Effector memory CD4-positive, alpha-beta T cell (primary cell): Measurements from ENCODE around the gene WASF3.

Source experiments
- DNase-seq, 3 donors: peaks; one replicate each; pipeline ENCODE4 v3.0.0-alpha.2; 2020
- H3K27ac ChIP-seq: 2 replicates; pipeline ENCODE4 v1.7.0; 2013; ENCODE audit warnings: mild to moderate bottlenecking, low read length, moderate library complexity; ENCODE audit not compliant: insufficient read depth, poor library complexity, severe bottlenecking
- H3K27me3 ChIP-seq: replicated peaks from 2 replicates; pipeline ENCODE4 v1.7.0; 2013; ENCODE audit warnings: mild to moderate bottlenecking, low read length; ENCODE audit not compliant: insufficient read depth, control insufficient read depth, poor library complexity, severe bottlenecking
- H3K36me3 ChIP-seq: 2 replicates; pipeline ENCODE4 v1.7.0; 2013; ENCODE audit warnings: mild to moderate bottlenecking, low read length, moderate library complexity; ENCODE audit not compliant: control insufficient read depth, insufficient read depth
- H3K4me1 ChIP-seq: 2 replicates; pipeline ENCODE4 v1.7.0; 2013; ENCODE audit warnings: low read length, mild to moderate bottlenecking; ENCODE audit not compliant: control insufficient read depth, insufficient read depth, poor library complexity, severe bottlenecking
- H3K4me3 ChIP-seq: 2 replicates; pipeline ENCODE4 v1.7.0; 2013; ENCODE audit warnings: low read length, low read depth, mild to moderate bottlenecking; ENCODE audit not compliant: insufficient read depth, poor library complexity, severe bottlenecking
- H3K9me3 ChIP-seq: 2 replicates; pipeline ENCODE4 v1.7.0; 2013; ENCODE audit warnings: mild to moderate bottlenecking, low read length, moderate library complexity; ENCODE audit not compliant: control insufficient read depth

Gene WASF3

DNA sequence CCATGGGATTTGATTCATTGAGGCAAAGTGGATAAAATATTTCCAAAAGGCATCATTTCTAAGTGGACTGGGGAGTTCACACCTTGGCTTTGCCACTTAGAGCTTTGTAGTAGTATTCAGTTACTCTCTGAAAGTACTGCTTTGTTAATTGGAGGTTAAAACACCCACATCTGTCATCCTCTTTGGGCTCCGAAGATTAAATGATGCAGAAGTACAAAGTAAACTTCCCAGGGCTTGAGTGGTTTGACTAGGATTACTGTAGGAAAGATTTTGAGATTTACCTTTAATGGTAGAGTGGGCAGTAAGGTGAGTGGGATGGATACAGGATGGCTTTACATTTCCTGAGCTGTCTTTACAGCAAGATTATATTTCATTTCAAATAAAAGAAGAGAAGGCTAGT, 42.4 kb downstream of the WASF3 start:
- H3K36me3 ChIP-seq, result no peaks in the 10 kb centered on the region
- H3K4me1 ChIP-seq, result no peaks in the 10 kb centered on the region

DNA sequence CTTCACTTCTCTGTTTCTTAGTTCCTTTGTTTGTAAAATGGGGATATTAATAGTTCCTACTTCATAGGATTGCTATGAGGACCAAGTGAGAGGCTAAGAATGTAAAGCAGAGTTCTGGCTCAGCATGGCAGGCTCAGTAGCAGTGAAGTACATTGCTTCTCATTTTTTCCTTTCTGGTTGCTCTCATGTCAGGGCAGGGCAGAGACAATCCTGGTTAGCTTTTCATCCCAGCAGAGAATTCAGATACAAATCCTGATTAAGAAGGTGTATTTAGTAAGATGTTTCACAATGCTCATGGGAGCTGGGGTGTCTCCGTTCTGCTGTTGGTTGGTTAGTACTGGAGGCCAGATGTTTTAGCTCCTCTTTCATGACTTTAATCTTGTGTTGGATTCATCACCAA, 42.9 kb downstream of the WASF3 start:
- Histone ChIP-seq H3K27me3 (no peaks in the 10 kb centered on the region), H3K4me3 (no peak overlapping the region), H3K9me3 (no peaks in the 10 kb centered on the region), H3K27ac (no peak overlapping the region), H3K36me3 (no peaks in the 10 kb centered on the region), H3K4me1 (no peaks in the 10 kb centered on the region)
- no peak for DNase-seq

More for the DNA sequence above, 42.4 kb downstream of the WASF3 start:
- Histone ChIP-seq H3K27me3 (no peaks in the 10 kb centered on the region), H3K4me3 (no peak overlapping the region), H3K9me3 (no peaks in the 10 kb centered on the region), H3K27ac (no peak overlapping the region)
- no peak for DNase-seq

DNA sequence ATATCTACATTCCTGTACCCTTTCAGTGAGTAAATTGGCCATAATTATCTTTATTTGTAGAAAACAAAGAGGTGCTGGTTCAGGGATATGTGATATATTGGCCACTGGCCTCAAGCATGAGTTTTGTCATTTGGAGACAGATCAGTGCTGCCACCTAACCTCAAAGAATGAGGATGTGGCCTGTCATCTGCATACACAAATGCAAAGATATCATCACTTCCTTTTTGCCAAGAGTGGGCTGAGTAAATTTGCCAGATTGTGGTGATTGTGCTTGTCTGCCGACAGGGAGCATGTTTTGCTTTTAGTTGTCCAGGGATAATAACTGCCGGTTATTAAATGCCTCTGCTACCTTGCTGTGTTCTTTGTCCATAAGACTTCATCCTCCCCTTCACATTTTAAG, 44.2 kb downstream of the WASF3 start:
- Histone ChIP-seq H3K27ac (no peak overlapping the region), H3K4me3 (no peak overlapping the region), H3K9me3 (no peaks in the 10 kb centered on the region), H3K4me1 (no peaks in the 10 kb centered on the region), H3K36me3 (no peaks in the 10 kb centered on the region), H3K27me3 (no peaks in the 10 kb centered on the region)
- DNase-seq, result no peak

DNA sequence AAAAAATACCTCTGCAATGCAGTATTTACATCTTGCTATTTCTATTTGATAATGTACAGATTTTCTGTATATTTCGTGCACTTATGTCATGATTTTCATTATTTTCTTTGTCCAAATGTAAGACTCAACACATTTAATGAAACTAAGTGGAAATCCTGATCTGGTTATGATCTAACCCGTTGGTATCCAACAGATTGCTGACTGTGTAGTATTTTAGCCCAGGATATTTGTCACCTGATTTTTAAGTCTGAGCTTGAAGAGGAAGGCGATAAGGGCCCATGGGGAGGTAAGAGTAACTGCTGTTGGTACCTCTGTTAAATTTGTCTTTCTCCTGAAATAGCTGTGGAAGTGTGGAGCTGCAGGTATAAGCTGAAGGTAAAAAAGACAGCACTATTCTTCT, 45.3 kb downstream of the WASF3 start:
- DNase-seq, result no peak
- no peak overlapping the region for H3K27ac ChIP-seq
- no peaks in the 10 kb centered on the region for H3K4me1 ChIP-seq
- no peaks in the 10 kb centered on the region for H3K27me3 ChIP-seq
- no peak overlapping the region for H3K4me3 ChIP-seq
- no peaks in the 10 kb centered on the region for H3K36me3 ChIP-seq
- no peaks in the 10 kb centered on the region for H3K9me3 ChIP-seq

DNA sequence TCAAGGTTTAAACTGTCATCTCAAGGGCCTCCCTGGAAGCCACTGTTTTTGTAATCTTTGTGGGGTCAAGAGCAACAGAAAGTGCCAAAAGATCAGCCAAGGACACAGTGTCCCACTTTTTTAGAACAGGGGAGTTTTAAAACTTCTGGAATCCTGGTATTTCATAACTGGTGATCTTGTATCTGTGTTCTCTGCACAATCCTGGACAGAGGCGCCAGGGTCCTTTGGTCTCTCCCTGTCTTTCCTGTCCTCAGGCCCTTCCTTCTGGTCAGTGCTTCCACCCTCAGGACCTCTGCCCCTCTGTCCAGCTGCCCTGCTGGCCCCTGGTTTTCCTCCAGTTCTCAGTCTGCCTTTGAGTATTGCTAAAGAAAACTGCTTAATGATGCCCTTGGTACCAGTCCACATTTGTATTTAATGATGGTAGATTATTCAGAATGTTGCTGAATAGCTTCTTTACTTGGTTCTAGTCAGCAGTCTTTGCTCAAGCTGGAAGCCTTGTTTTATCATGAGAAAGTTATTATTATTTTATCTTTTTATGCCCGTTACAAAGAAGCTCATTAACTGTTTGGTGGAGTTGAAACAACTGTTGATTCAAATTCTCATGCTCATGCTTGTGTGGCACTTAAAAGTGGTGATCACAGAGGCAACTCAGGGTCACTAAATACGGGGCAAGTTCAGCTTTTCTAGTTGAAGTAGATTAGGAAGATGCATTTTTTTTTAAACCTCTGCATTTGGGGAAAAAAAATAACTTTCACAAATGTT, 47.5 kb downstream of the WASF3 start:
- H3K36me3 ChIP-seq, result no peaks in the 10 kb centered on the region
- no peaks in the 10 kb centered on the region for H3K27me3 ChIP-seq

DNA sequence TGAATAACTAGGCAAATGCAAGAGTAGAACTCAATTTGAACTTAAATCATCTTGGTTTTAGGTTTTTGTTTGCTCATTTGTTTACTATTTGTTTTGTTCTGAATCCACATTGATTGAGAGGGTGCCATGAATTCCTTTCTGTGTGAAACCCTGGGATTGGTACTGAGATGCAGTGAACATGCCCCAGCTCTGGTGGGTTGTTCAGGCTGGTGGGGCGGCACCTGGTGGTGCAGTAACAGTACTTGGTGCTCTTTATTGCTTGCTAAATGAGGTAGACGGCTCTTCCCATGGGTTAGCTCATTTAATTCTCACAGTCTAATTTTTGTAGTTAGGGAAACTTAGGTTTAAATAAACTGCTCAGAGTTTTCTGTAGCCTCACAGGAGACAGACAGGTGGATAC, 48.4 kb downstream of the WASF3 start:
- Histone ChIP-seq H3K9me3 (no peaks in the 10 kb centered on the region), H3K4me1 (no peaks in the 10 kb centered on the region)

More for the DNA sequence above, 47.5 kb downstream of the WASF3 start:
- Histone ChIP-seq H3K4me3 (no peak overlapping the region), H3K4me1 (no peaks in the 10 kb centered on the region), H3K27ac (no peak overlapping the region), H3K9me3 (no peaks in the 10 kb centered on the region)
- no peak for DNase-seq

DNA sequence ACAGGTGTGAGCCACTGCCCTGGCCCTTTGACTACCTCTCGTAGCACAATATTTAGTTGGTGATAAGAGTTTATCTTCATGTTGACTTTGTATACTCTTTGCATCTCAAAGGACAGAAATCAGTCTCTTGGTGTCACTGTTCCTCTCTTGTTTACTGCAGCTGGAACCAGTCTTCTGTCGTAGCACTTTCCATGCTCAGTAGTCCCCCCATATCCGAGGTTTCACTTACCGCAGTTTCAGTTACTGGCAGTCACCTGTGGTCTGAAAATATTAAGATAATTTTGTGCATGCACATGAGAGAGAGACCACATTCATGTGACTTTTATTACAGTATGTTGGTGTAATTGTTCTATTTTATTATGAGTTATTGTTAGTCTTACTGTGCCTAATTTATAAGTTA, 49.1 kb downstream of the WASF3 start:
- Histone ChIP-seq H3K9me3 (no peaks in the 10 kb centered on the region), H3K4me1 (no peaks in the 10 kb centered on the region), H3K27me3 (no peaks in the 10 kb centered on the region), H3K4me3 (no peak overlapping the region), H3K36me3 (no peaks in the 10 kb centered on the region), H3K27ac (no peak overlapping the region)
- no peak for DNase-seq

More for the DNA sequence above, 48.4 kb downstream of the WASF3 start:
- Histone ChIP-seq H3K36me3 (no peaks in the 10 kb centered on the region), H3K4me3 (no peak overlapping the region), H3K27ac (no peak overlapping the region), H3K27me3 (no peaks in the 10 kb centered on the region)
- no peak for DNase-seq

DNA sequence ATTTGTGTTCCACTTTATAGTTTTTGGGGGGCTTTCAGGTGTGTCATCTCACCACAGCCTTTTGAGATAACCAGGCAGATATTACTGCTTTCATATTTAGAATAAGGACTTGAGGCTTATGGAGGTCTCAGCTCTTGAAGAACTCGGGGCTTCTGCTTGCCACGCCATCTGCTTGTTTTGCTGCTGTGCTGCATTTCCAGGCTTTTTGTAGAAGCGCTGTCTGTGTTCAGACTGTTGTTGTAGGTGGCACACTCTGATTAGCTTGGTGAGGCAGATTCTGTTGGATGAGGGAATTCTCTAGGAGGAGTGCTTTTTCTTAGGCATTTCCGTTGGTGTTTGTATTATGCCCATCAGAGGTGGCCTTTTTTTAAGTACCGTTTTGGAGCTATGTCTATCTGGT, 57.2 kb downstream of the WASF3 start:
- Histone ChIP-seq H3K27me3 (peaks cover 3% of the 10 kb centered on the region), H3K4me3 (no peak overlapping the region), H3K27ac (no peak overlapping the region), H3K9me3 (no peaks in the 10 kb centered on the region), H3K36me3 (no peaks in the 10 kb centered on the region), H3K4me1 (no peaks in the 10 kb centered on the region)
- DNase-seq, result no peak

DNA sequence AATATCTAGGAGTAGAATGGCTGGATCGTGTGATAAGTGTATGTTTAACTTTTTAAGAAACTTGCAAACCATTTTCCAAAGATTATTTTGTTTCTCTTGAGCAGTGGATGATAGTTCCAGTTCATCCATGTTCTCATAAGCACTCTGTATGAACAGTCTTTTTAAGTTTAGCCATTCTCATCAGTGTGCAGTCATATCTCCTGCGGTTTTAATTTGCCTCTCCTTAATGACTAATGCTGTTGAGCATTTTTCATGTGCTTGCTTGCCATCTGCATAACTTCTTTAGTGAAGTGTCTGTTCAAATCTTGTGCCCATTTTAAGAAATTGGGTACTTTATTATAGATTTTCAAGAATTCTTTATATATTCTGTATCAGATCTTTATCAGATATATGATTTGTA, 58.6 kb downstream of the WASF3 start:
- H3K4me1 ChIP-seq, result no peaks in the 10 kb centered on the region
- H3K27me3 ChIP-seq, result peaks cover 3% of the 10 kb centered on the region
- H3K36me3 ChIP-seq, result no peaks in the 10 kb centered on the region
- H3K9me3 ChIP-seq, result no peaks in the 10 kb centered on the region
- no peak for DNase-seq
- H3K4me3 ChIP-seq, result no peak overlapping the region
- no peak overlapping the region for H3K27ac ChIP-seq

DNA sequence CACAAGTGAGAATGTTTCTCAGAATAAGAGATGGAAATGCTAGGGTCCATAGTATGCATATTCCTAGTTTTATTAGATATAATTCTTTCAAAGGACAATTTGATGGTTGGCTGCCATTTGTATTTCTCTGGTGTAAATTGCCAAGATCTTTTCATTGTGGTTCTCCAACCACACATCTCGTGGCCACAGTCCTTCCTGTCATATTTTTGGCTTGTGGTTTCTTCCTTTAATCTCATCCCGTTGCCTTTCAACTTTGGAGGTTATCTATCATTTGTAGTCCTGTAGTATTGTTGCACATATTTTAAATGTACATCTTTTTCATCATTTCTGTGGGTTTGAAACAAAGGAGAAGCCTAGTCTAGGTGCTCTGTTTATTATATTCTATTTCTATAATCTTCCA, 61.2 kb downstream of the WASF3 start:
- peaks cover 3% of the 10 kb centered on the region for H3K27me3 ChIP-seq
- H3K9me3 ChIP-seq, result no peaks in the 10 kb centered on the region

More for the DNA sequence above, 61.2 kb downstream of the WASF3 start:
- Histone ChIP-seq H3K27ac (no peak overlapping the region), H3K4me3 (no peak overlapping the region), H3K36me3 (no peaks in the 10 kb centered on the region), H3K4me1 (no peaks in the 10 kb centered on the region)
- no peak for DNase-seq
